ENCODE data around the gene PEX11G. TPM values are rescaled to one million over a fixed set of nuclear protein-coding genes. Genes with fewer than 3 reads are reported as not detected.

Gene PEX11G
- total and polyA plus RNA-seq, 2 experiments from 2014 or later: 2.2 TPM

DNA sequence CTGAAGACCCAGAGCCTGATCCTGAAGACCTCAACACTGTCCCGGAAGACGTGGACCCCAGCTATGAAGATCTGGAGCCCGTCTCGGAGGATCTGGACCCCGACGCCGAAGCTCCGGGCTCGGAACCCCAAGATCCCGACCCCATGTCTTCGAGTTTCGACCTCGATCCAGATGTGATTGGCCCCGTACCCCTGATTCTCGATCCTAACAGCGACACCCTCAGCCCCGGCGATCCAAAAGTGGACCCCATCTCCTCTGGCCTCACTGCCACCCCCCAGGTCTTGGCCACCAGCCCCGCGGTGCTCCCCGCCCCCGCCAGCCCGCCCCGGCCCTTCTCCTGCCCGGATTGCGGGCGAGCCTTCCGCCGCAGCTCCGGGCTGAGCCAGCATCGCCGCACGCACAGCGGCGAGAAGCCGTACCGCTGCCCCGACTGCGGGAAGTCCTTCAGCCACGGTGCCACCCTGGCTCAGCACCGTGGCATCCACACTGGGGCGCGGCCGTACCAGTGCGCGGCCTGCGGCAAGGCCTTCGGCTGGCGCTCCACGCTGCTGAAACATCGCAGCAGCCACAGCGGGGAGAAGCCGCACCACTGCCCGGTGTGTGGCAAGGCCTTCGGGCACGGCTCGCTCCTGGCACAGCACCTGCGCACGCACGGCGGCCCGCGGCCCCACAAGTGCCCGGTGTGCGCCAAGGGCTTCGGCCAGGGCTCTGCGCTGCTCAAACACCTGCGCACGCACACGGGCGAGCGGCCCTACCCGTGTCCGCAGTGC lies 30.7 kb upstream of the PEX11G start:
- TF ChIP-seq STAT1 (IDR thresholded peaks at IDR 0.05; ENCODE audit: unreplicated experiment) (no peak), ZNF331 (CRISPR knock-in tag; IDR thresholded peaks at IDR 0.05; ENCODE audit: low read depth) (no peak), ZNF114 (CRISPR knock-in tag; IDR thresholded peaks at IDR 0.05) (no peak)
- TF ChIP-seq, protein P1, sequence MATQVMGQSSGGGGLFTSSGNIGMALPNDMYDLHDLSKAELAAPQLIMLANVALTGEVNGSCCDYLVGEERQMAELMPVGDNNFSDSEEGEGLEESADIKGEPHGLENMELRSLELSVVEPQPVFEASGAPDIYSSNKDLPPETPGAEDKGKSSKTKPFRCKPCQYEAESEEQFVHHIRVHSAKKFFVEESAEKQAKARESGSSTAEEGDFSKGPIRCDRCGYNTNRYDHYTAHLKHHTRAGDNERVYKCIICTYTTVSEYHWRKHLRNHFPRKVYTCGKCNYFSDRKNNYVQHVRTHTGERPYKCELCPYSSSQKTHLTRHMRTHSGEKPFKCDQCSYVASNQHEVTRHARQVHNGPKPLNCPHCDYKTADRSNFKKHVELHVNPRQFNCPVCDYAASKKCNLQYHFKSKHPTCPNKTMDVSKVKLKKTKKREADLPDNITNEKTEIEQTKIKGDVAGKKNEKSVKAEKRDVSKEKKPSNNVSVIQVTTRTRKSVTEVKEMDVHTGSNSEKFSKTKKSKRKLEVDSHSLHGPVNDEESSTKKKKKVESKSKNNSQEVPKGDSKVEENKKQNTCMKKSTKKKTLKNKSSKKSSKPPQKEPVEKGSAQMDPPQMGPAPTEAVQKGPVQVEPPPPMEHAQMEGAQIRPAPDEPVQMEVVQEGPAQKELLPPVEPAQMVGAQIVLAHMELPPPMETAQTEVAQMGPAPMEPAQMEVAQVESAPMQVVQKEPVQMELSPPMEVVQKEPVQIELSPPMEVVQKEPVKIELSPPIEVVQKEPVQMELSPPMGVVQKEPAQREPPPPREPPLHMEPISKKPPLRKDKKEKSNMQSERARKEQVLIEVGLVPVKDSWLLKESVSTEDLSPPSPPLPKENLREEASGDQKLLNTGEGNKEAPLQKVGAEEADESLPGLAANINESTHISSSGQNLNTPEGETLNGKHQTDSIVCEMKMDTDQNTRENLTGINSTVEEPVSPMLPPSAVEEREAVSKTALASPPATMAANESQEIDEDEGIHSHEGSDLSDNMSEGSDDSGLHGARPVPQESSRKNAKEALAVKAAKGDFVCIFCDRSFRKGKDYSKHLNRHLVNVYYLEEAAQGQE (IDR thresholded peaks at IDR 0.05; ENCODE audit: unreplicated experiment): no peak
- H3K27me3 ChIP-seq (ENCODE audit: insufficient read depth): no peaks in the 10 kb centered on the region
- no peak for ATAC-seq
- H3K4me3 ChIP-seq: no peak overlapping the region
- Mint-ChIP-seq H3K27me3 (ENCODE audit: insufficient read depth, low read depth, poor library complexity) (peaks cover 14% of the 10 kb centered on the region), H3K27ac (no peak overlapping the region), H3K9me3 (peaks cover 3% of the 10 kb centered on the region; the same call in 2 of the 3 replicates), H3K4me3 (no peak overlapping the region; the same call in 2 of the 3 replicates), H3K36me3 (ENCODE audit: low read depth) (peaks cover 16% of the 10 kb centered on the region; the same call in 2 of the 3 replicates), H3K4me1 (peaks cover 19% of the 10 kb centered on the region)
- no peaks in the 10 kb centered on the region; the same call in 1 of the 2 replicates for H3F3A ChIP-seq (replicated peaks; ENCODE audit: low read depth)
- H4K20me1 ChIP-seq (replicated peaks; ENCODE audit: insufficient read depth): no peaks in the 10 kb centered on the region
- H2AFZ ChIP-seq: no peak overlapping the region
- peaks cover 5% of the 10 kb centered on the region for H3K79me2 ChIP-seq (replicated peaks; ENCODE audit: insufficient read depth)
- H3K4me1 ChIP-seq (ENCODE audit: insufficient read depth): peaks cover 28% of the 10 kb centered on the region
- no peak overlapping the region for H3K4me2 ChIP-seq
- no peak for DNase-seq (ENCODE audit: low spot score)
- no peaks in the 10 kb centered on the region for H3K9me2 ChIP-seq (ENCODE audit: insufficient read depth)
- no peak overlapping the region for H3K27ac ChIP-seq (ENCODE audit: low read depth)
- H3K36me3 ChIP-seq (ENCODE audit: insufficient read depth): no peaks in the 10 kb centered on the region

GRCh38 chr19:7516878-7517277 lies 28.0 kb upstream of the PEX11G start:
- Histone ChIP-seq H3K79me2 (replicated peaks; ENCODE audit: insufficient read depth) (no peaks in the 10 kb centered on the region; the same call in 1 of the 2 replicates), H2AFZ (no peak overlapping the region), H3K9me2 (ENCODE audit: insufficient read depth) (no peaks in the 10 kb centered on the region), H3F3A (replicated peaks; ENCODE audit: low read depth) (no peaks in the 10 kb centered on the region; the same call in 1 of the 2 replicates), H3K4me3 (peak overlapping the region; percentile 83), H3K27me3 (ENCODE audit: insufficient read depth) (no peaks in the 10 kb centered on the region), H3K4me2 (peak overlapping the region; percentile 97), H3K27ac (ENCODE audit: low read depth) (no peak overlapping the region), H3K36me3 (ENCODE audit: insufficient read depth) (no peaks in the 10 kb centered on the region), H4K20me1 (replicated peaks; ENCODE audit: insufficient read depth) (no peaks in the 10 kb centered on the region), H3K4me1 (ENCODE audit: insufficient read depth) (peaks cover 18% of the 10 kb centered on the region)
- ATAC-seq (peak; percentile 4; the same call in 1 of the 3 replicates), DNase-seq (ENCODE audit: low spot score) (no peak)
- peaks cover 16% of the 10 kb centered on the region for H3K4me1 Mint-ChIP-seq
- peak overlapping the region; percentile 77; the same call in 1 of the 2 replicates for H3K27ac Mint-ChIP-seq
- H3K4me3 Mint-ChIP-seq: peak overlapping the region; percentile 87
- peaks cover 3% of the 10 kb centered on the region; the same call in 2 of the 3 replicates for H3K9me3 Mint-ChIP-seq
- peaks cover 8% of the 10 kb centered on the region for H3K27me3 Mint-ChIP-seq (ENCODE audit: insufficient read depth, low read depth, poor library complexity)
- H3K36me3 Mint-ChIP-seq (ENCODE audit: low read depth): peaks cover 13% of the 10 kb centered on the region; the same call in 2 of the 3 replicates
- TF ChIP-seq, protein P2, sequence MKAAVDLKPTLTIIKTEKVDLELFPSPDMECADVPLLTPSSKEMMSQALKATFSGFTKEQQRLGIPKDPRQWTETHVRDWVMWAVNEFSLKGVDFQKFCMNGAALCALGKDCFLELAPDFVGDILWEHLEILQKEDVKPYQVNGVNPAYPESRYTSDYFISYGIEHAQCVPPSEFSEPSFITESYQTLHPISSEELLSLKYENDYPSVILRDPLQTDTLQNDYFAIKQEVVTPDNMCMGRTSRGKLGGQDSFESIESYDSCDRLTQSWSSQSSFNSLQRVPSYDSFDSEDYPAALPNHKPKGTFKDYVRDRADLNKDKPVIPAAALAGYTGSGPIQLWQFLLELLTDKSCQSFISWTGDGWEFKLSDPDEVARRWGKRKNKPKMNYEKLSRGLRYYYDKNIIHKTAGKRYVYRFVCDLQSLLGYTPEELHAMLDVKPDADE (IDR thresholded peaks at IDR 0.05): no peak
- TF ChIP-seq, protein P3, sequence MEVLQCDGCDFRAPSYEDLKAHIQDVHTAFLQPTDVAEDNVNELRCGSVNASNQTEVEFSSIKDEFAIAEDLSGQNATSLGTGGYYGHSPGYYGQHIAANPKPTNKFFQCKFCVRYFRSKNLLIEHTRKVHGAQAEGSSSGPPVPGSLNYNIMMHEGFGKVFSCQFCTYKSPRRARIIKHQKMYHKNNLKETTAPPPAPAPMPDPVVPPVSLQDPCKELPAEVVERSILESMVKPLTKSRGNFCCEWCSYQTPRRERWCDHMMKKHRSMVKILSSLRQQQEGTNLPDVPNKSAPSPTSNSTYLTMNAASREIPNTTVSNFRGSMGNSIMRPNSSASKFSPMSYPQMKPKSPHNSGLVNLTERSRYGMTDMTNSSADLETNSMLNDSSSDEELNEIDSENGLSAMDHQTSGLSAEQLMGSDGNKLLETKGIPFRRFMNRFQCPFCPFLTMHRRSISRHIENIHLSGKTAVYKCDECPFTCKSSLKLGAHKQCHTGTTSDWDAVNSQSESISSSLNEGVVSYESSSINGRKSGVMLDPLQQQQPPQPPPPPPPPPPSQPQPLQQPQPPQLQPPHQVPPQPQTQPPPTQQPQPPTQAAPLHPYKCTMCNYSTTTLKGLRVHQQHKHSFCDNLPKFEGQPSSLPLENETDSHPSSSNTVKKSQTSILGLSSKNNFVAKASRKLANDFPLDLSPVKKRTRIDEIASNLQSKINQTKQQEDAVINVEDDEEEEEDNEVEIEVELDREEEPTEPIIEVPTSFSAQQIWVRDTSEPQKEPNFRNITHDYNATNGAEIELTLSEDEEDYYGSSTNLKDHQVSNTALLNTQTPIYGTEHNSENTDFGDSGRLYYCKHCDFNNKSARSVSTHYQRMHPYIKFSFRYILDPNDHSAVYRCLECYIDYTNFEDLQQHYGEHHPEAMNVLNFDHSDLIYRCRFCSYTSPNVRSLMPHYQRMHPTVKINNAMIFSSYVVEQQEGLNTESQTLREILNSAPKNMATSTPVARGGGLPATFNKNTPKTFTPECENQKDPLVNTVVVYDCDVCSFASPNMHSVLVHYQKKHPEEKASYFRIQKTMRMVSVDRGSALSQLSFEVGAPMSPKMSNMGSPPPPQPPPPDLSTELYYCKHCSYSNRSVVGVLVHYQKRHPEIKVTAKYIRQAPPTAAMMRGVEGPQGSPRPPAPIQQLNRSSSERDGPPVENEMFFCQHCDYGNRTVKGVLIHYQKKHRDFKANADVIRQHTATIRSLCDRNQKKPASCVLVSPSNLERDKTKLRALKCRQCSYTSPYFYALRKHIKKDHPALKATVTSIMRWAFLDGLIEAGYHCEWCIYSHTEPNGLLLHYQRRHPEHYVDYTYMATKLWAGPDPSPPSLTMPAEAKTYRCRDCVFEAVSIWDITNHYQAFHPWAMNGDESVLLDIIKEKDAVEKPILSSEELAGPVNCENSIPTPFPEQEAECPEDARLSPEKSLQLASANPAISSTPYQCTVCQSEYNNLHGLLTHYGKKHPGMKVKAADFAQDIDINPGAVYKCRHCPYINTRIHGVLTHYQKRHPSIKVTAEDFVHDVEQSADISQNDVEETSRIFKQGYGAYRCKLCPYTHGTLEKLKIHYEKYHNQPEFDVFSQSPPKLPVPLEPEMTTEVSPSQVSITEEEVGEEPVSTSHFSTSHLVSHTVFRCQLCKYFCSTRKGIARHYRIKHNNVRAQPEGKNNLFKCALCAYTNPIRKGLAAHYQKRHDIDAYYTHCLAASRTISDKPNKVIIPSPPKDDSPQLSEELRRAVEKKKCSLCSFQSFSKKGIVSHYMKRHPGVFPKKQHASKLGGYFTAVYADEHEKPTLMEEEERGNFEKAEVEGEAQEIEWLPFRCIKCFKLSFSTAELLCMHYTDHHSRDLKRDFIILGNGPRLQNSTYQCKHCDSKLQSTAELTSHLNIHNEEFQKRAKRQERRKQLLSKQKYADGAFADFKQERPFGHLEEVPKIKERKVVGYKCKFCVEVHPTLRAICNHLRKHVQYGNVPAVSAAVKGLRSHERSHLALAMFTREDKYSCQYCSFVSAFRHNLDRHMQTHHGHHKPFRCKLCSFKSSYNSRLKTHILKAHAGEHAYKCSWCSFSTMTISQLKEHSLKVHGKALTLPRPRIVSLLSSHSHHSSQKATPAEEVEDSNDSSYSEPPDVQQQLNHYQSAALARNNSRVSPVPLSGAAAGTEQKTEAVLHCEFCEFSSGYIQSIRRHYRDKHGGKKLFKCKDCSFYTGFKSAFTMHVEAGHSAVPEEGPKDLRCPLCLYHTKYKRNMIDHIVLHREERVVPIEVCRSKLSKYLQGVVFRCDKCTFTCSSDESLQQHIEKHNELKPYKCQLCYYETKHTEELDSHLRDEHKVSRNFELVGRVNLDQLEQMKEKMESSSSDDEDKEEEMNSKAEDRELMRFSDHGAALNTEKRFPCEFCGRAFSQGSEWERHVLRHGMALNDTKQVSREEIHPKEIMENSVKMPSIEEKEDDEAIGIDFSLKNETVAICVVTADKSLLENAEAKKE (CRISPR knock-in tag; IDR thresholded peaks at IDR 0.05): no peak
- TF ChIP-seq CREB1 (CRISPR knock-in tag; IDR thresholded peaks at IDR 0.05; ENCODE audit: low read depth) (no peak), NANOG (IDR thresholded peaks at IDR 0.05; ENCODE audit: borderline replicate concordance) (no peak), EZH2 (IDR thresholded peaks at IDR 0.05; ENCODE audit: low read depth, unreplicated experiment) (no peak), STAT1 (IDR thresholded peaks at IDR 0.05; ENCODE audit: unreplicated experiment) (no peak), ZNF114 (CRISPR knock-in tag; IDR thresholded peaks at IDR 0.05) (no peak)

Measured in GM23338 (cell line).